ENCODE measurements around the gene SGMS1. TPM values are rescaled to one million over a fixed set of nuclear protein-coding genes. Genes with fewer than 3 reads are reported as not detected.
"Not testable (repeated sequence)": the region's sequence is repeated elsewhere in the genome, so short reads cannot be mapped to it uniquely, and the experiment has no call there.

Gene SGMS1
- total RNA-seq, 2 donors from 2014 or later = 45.3 to 51.3 TPM

DNA sequence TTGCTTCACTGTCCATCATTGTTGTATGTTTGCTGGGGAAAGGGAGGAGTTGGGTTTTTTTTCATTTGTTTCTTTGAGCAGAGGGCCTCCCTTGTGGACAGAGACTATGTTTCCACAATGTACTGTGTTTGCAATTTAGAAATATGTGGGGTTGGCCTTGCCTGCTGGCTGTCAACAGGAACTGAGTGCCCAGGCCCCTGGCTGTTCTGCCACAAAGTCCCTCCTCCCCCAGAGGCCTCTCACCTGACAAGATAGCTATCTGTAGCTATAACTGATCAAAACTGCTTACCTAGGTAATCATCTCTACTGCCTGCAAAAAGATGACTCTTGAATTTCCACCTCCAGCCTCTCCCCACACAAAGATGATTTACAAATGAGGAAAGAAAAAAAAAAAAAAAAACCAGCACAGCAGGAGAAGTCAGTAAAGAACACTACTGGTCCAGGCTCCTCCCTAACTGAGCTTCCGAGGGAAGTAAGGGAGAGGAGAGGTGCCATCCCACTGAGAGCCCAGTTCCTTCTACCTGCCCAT, 121.8 kb downstream of the SGMS1 start:
- peaks cover 31% of the 10 kb centered on the region for H3K4me1 Mint-ChIP-seq
- no peaks in the 10 kb centered on the region for H3K36me3 Mint-ChIP-seq (ENCODE audit: low read depth)
- H3K9me3 ChIP-seq (ENCODE audit: control insufficient read depth, low read length, poor library complexity, severe bottlenecking) = no peaks in the 10 kb centered on the region
- no peak overlapping the region for H3K4me3 Mint-ChIP-seq
- no peak for DNase-seq
- H3K27ac Mint-ChIP-seq = peak overlapping the region; percentile 81
- no peaks in the 10 kb centered on the region for H3K27me3 Mint-ChIP-seq
- ATAC-seq = peak; percentile 60

DNA sequence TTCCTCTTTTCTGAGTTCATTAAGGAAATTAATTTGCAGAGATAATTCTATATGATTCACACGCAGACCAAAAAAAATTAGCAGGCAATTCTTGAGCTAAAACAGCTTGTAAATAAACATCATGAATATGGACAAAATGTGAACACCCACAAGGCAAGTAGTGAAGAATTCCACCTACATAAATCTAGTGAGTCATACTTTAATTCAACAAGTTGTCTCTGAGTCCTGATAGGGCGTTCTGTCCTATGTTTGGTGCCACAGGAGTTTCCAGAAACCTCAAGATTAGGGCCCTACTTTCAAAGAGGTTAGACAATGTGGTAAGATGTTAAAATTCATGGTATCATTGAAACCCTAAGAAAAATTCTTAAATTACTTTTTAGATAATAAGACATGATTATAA, 122.3 kb downstream of the SGMS1 start:
- peaks cover 34% of the 10 kb centered on the region for H3K4me1 Mint-ChIP-seq
- no peaks in the 10 kb centered on the region for H3K9me3 ChIP-seq (ENCODE audit: control insufficient read depth, low read length, poor library complexity, severe bottlenecking)
- H3K27me3 Mint-ChIP-seq = no peaks in the 10 kb centered on the region
- H3K36me3 Mint-ChIP-seq (ENCODE audit: low read depth) = no peaks in the 10 kb centered on the region
- H3K27ac Mint-ChIP-seq = peak overlapping the region; percentile 81
- no peak overlapping the region for H3K4me3 Mint-ChIP-seq
- ATAC-seq (no peak), DNase-seq (no peak)

DNA sequence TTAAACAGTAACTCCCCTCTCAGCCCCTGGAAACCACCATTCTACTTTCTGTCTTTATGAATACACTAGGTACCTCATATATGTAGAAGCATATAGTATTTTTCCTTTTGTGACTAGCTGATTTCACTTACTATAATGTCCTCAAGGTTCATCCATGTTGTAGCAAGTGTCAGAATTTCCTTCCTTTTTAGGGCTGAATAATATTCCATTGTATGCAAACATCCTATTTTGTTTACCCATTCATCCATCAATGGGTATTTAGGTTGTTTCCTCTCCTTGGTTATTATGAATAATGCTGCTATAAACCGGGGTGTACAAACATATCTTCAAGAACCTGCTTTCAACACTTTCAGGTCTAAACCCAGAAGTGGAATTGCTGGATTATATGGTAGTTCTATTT, 125.3 kb downstream of the SGMS1 start:
- no peaks in the 10 kb centered on the region for H3K9me3 ChIP-seq (ENCODE audit: control insufficient read depth, low read length, poor library complexity, severe bottlenecking)
- no peaks in the 10 kb centered on the region for H3K27me3 Mint-ChIP-seq
- peaks cover 2% of the 10 kb centered on the region for H3K36me3 Mint-ChIP-seq (ENCODE audit: low read depth)
- ATAC-seq (no peak), DNase-seq (no peak)
- H3K27ac Mint-ChIP-seq = no peak overlapping the region
- H3K4me3 Mint-ChIP-seq = no peak overlapping the region
- peaks cover 23% of the 10 kb centered on the region for H3K4me1 Mint-ChIP-seq

DNA sequence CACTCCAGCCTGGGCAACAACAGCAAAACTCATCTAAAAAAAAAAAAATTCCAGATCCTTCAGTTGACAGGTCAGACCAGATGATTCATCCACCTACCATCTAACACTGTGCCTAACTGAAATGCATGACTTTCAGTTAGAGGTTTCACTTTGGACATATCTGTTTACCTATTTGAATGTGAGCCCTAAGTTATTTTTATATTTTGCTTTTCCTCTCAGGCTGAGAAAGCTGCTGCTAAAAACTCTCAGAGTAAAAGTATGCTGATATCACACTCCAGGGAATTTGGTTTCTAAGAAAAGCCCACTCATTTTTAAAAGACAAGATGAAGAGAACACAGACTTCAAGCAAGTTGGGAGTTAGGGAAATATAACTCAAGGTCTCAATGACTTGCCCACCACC, 126.0 kb downstream of the SGMS1 start:
- peaks cover 23% of the 10 kb centered on the region for H3K4me1 Mint-ChIP-seq

DNA sequence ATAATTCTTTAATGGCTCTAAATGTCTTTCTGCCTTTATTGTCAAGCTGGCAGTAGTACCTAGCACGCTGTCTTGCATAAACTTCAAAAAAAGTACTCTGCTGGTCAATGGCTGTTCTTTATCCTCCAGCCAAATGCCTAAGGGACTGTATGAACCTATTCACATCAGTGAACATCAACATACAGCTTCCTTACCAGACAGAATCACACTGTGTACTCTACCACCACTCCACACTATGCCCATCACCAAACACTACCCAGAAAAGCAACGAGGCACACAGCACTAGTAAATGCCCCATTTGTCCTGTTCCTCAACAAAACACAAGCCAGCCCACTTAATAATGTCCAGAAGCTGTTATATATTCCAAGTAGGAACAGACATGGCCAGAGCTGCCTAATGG, 127.5 kb downstream of the SGMS1 start:
- H3K9me3 ChIP-seq (ENCODE audit: control insufficient read depth, low read length, poor library complexity, severe bottlenecking) = no peaks in the 10 kb centered on the region
- H3K27ac Mint-ChIP-seq = no peak overlapping the region
- DNase-seq (no peak), ATAC-seq (no peak)
- H3K27me3 Mint-ChIP-seq = no peaks in the 10 kb centered on the region
- H3K4me3 Mint-ChIP-seq = no peak overlapping the region
- peaks cover 13% of the 10 kb centered on the region for H3K4me1 Mint-ChIP-seq
- peaks cover 2% of the 10 kb centered on the region for H3K36me3 Mint-ChIP-seq (ENCODE audit: low read depth)

More for the DNA sequence above, 126.0 kb downstream of the SGMS1 start:
- H3K4me3 Mint-ChIP-seq = no peak overlapping the region
- no peak overlapping the region for H3K27ac Mint-ChIP-seq
- H3K36me3 Mint-ChIP-seq (ENCODE audit: low read depth) = peaks cover 2% of the 10 kb centered on the region
- no peak for DNase-seq
- no peaks in the 10 kb centered on the region for H3K27me3 Mint-ChIP-seq
- no peak for ATAC-seq
- no peaks in the 10 kb centered on the region for H3K9me3 ChIP-seq (ENCODE audit: control insufficient read depth, low read length, poor library complexity, severe bottlenecking)

DNA sequence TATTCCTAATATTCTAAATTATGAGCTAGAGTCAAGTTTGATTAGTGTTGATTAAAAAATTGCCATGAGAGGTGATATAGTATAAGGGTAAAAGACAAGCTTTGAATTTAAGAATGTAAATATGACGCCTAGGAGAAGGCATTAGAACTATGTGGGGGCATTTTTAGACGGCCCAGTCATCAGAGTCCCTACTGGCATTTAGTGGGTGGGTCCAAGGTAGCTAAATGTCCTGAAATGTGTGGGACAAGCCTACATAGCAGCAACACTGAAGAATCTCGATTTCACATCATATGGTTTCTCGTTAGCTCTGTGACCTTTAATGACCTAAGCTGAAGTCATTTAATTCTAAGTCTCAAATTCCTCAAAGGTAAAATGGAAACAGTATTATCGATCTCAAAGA, 133.5 kb downstream of the SGMS1 start:
- peaks cover 2% of the 10 kb centered on the region for H3K36me3 Mint-ChIP-seq (ENCODE audit: low read depth)
- peaks cover 12% of the 10 kb centered on the region for H3K4me1 Mint-ChIP-seq
- DNase-seq (no peak), ATAC-seq (no peak)
- H3K9me3 ChIP-seq (ENCODE audit: control insufficient read depth, low read length, poor library complexity, severe bottlenecking) = no peaks in the 10 kb centered on the region
- H3K27me3 Mint-ChIP-seq = no peaks in the 10 kb centered on the region
- H3K27ac Mint-ChIP-seq = no peak overlapping the region
- no peak overlapping the region for H3K4me3 Mint-ChIP-seq

DNA sequence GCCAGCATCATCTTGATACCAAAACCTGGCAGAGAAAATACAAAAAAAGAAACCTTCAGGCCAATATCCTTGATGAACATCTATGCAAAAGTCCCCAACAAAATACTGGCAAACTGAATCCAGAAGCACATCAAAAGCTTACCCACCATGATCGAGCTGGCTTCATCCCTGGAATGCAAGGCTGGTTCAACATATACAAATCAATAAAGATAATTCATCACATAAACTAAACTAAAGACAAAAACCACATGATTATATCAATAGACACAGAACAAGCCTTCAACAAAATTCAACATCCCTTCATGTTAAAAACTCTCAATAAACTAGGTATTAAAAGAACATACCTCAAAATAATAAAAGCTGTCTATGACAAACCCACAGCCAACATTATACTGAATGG, 139.2 kb downstream of the SGMS1 start:
- H3K4me3 Mint-ChIP-seq; H3K36me3 Mint-ChIP-seq (ENCODE audit: low read depth); H3K27ac Mint-ChIP-seq; H3K9me3 ChIP-seq (ENCODE audit: control insufficient read depth, low read length, poor library complexity, severe bottlenecking); ATAC-seq; DNase-seq; H3K27me3 Mint-ChIP-seq: not testable (repeated sequence)
- peaks cover 18% of the 10 kb centered on the region for H3K4me1 Mint-ChIP-seq

DNA sequence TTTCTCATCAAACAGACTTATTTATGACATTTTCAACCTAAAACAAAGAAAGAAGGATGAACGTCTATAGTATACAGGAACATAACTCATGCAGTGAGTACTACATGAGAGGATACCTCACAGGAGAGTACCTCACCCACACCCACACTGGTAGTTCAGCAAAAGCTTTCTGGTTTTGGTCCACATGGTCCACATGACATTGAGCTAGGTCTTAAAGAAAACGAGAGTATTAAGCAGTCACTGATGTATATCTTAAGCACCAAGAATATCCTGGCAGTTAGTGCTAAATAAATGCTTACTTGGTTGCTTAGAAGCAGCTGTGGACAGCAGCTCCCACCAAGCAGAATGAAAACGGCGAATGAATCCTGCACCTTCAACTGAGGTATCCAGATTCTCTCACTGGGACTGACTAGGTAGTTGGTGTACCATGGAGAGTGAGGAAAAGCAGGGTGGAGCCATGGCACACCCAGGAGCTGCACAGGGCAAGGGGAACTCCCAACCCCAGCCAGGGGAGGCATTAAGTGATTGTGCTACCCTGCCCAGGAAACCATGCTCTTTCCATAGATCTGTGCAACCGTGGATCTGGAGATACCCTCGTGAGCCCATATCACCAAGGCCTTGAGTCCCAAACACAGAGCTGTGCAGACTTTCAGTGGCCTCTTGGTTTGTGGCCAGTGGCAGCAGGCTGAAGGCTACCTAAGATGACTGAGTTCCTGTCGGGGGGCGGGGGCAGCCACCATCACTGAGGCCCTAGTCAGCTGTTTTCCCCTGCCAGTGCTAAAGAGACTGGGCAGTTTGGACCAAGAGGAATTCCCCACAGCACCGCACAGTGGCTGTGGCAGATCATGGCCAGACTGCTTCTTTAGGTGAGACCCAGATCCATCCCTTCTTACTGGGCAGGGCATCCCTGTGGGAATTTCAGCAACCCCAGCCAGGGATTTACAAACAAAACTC, 143.4 kb downstream of the SGMS1 start:
- no peaks in the 10 kb centered on the region for H3K9me3 ChIP-seq (ENCODE audit: control insufficient read depth, low read length, poor library complexity, severe bottlenecking)
- peaks cover 12% of the 10 kb centered on the region for H3K4me1 Mint-ChIP-seq
- DNase-seq = no peak
- H3K36me3 Mint-ChIP-seq (ENCODE audit: low read depth) = peaks cover 10% of the 10 kb centered on the region
- no peaks in the 10 kb centered on the region for H3K27me3 Mint-ChIP-seq
- no peak overlapping the region for H3K4me3 Mint-ChIP-seq
- H3K27ac Mint-ChIP-seq = no peak overlapping the region
- ATAC-seq = no peak

DNA sequence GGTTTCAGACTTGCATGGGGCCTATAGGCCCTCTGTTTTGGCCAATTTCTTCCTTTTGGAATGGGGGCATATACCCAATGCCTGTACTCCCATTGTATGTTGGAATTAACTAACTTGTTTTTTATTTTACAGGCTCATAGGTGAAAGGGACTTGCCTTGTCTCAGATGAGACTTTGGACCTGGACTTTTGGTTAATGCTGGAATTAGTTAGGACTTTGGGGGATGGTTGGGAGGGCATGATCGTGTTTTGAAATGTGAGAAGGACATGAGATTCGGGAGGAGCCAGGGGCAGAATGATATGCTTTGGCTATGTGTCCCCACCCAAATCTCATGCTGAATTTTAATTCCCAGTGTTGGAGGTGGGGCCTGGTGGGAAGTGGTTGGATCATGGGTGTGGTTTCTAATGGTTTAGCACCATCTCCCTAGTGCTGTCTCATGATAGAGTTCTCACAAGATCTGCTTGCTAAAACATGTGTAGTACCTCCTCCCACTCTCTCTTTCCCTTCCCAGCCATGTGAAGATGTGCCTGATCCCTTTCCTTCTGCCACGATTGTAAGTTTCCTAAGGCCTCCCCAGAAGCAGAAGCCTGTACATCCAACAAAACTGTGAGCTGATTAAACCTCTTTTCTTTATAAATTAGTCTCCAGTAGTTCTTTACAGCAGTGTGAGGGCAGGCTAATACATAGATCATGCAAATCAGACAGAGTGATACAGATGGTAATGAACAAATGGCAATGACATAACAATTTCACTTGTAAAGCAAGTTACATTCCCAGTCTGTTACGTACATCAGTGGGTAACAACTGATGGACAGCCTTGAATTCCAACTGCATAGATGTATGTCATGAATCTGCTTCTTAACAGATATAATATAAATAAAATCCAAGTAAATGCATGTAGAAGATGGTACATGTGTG, 146.2 kb downstream of the SGMS1 start:
- peaks cover 6% of the 10 kb centered on the region for H3K36me3 Mint-ChIP-seq (ENCODE audit: low read depth)
- H3K4me1 Mint-ChIP-seq = peaks cover 21% of the 10 kb centered on the region
- ATAC-seq = no peak
- H3K27me3 Mint-ChIP-seq = no peaks in the 10 kb centered on the region
- no peak overlapping the region for H3K4me3 Mint-ChIP-seq
- no peak overlapping the region for H3K27ac Mint-ChIP-seq
- no peaks in the 10 kb centered on the region for H3K9me3 ChIP-seq (ENCODE audit: control insufficient read depth, low read length, poor library complexity, severe bottlenecking)
- no peak for DNase-seq

DNA sequence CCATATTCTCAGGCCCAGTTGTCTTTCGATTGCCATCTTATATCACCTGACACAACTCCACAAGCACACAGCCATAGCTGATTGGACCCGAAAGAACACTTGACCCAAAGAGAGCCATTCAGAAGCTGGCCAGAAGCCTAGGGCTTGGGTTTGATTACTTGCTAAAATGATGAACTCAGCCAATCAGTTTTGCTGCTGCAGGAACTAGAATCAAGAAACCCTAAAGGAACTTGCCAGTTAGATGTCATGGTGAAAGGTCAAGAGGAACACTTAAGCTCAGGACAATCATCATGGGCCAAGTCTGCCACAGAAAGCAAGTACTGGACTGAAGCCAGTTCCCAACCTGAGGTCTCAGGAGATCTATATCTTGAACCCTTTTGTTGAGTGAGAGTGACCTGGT, 150.0 kb downstream of the SGMS1 start:
- H3K36me3 Mint-ChIP-seq (ENCODE audit: low read depth) = peaks cover 3% of the 10 kb centered on the region
- DNase-seq (no peak), ATAC-seq (no peak)
- no peaks in the 10 kb centered on the region for H3K27me3 Mint-ChIP-seq
- H3K4me1 Mint-ChIP-seq = peaks cover 37% of the 10 kb centered on the region
- no peak overlapping the region for H3K4me3 Mint-ChIP-seq
- no peak overlapping the region for H3K27ac Mint-ChIP-seq
- H3K9me3 ChIP-seq (ENCODE audit: control insufficient read depth, low read length, poor library complexity, severe bottlenecking) = no peaks in the 10 kb centered on the region

DNA sequence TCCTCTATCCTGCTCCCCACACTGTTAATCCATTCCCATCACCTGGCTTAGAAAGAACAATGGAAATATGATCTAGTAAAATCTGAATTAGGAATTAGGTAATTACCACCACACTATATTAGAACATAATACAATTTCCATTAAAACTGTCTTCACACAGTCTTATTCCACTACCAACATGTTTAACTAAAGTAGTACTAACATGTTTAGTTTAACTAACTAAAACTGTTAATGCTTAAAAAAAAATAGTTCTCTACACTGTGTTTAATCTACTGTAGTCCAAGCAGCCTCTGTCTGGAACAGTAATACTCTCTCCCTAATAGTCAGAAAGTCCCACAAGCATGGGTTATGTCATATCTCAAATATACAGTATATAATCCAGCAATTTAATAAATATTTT, 150.8 kb downstream of the SGMS1 start:
- ATAC-seq = no peak
- Mint-ChIP-seq H3K27me3 (no peaks in the 10 kb centered on the region), H3K36me3 (ENCODE audit: low read depth) (peaks cover 3% of the 10 kb centered on the region), H3K4me3 (no peak overlapping the region), H3K27ac (peak overlapping the region; percentile 46), H3K4me1 (peaks cover 37% of the 10 kb centered on the region)
- no peaks in the 10 kb centered on the region for H3K9me3 ChIP-seq (ENCODE audit: control insufficient read depth, low read length, poor library complexity, severe bottlenecking)
- DNase-seq = no peak

DNA sequence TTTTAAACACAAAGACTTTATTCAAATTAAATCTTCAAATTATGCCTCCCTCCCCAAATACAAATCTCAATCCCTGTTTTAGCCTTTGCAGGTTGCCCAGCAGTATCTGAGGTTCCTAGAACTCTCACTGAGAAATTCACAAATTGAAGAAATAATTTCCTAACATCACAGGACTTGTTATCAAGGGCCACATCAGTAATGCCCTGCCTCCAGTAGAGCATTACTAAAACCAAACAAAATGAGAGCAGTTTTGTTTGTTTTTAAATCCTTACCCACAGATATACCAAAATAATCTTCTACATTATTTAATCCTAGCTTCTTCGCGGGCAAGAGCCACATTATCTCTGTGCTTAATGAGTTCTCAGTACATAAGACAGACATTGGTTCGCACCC, 152.2 kb downstream of the SGMS1 start:
- H3K36me3 Mint-ChIP-seq (ENCODE audit: low read depth) = no peaks in the 10 kb centered on the region
- H3K27ac Mint-ChIP-seq = no peak overlapping the region
- ATAC-seq = no peak

More for the DNA sequence above, 152.2 kb downstream of the SGMS1 start:
- DNase-seq = no peak
- no peaks in the 10 kb centered on the region for H3K27me3 Mint-ChIP-seq
- no peaks in the 10 kb centered on the region for H3K9me3 ChIP-seq (ENCODE audit: control insufficient read depth, low read length, poor library complexity, severe bottlenecking)
- peaks cover 40% of the 10 kb centered on the region for H3K4me1 Mint-ChIP-seq
- H3K4me3 Mint-ChIP-seq = no peak overlapping the region

Data from T-helper 17 cell (primary cell).